HCT116 (cell line): ENCODE measurements around the gene PRR36. TPM values are rescaled to one million over a fixed set of nuclear protein-coding genes. Genes with fewer than 3 reads are reported as not detected.
A peak's percentile ranks its signal among the peaks of the same experiment; 100 is the strongest.

Experiments
- ATAC-seq: fragments of 200-7000 bp; cut with Tn5 transposase; 2 replicates; pipeline ENCODE4 v1.9.1; 2020; ENCODE audit warnings: mild to moderate bottlenecking, moderate library complexity
- BruUV-seq: library from RNA; stranded (reverse); fragments of 400-500 nt; replicated peaks from 2 replicates; lab custom pipeline; 2021; lab: Mats Ljungman, UMichigan
- CTCF ChIA-PET: fragments of 300-600 bp; sonication (Branson Sonifier 250); formaldehyde crosslinking; loops from one replicate; lab custom pipeline; 2021; ENCODE audit warnings: antibody characterized with exemption; lab: Charles Lee
- POLR2A ChIA-PET: fragments of 300-600, 350-600 bp; sonication (Branson Sonifier 250); formaldehyde crosslinking; loops from one replicate; lab custom pipeline; 2021; ENCODE audit warnings: antibody characterized with exemption; lab: Charles Lee
- RAD21 ChIA-PET, 2 experiments: fragments of 300-600 bp; sonication (Branson Sonifier 250); formaldehyde crosslinking; loops; one replicate each; lab custom pipeline; 2023; ENCODE audit warnings: low total read pairs in 2 of 2; ENCODE audit not compliant: uncharacterized antibody in 2 of 2, unreplicated experiment in 2 of 2, low non-redundant PET in 1 of 2; lab: Charles Lee
- DNase-seq: peaks from one replicate; pipeline ENCODE4 v3.0.0-alpha.2; 2010; ENCODE audit warnings: low read depth, low spot score
- H2AFZ ChIP-seq: fragments of 200-600 bp; shearing (Covaris generic), sonication (generic); 2 replicates; pipeline ENCODE4 v1.6.1; 2017; ENCODE audit warnings: low read depth, mixed run types, mixed read lengths, antibody characterized with exemption, low read length; ENCODE audit not compliant: poor library complexity, severe bottlenecking
- H3K27ac ChIP-seq: 2 replicates; pipeline ENCODE4 v1.5.1; 2012; ENCODE audit warnings: low read depth, low read length
- H3K27me3 ChIP-seq: fragments of 200-600 bp; sonication (generic); 2 replicates; pipeline ENCODE4 v1.6.1; 2016; ENCODE audit warnings: mixed run types, low read length, mixed read lengths; ENCODE audit not compliant: insufficient read depth
- H3K36me3 ChIP-seq, 2 experiments: fragments of 200-500 bp in 1 of 2; fragments of 200-600 bp in 1 of 2; sonication (Bioruptor generic) in 1 of 2; sonication (generic) in 1 of 2; 2 replicates each; pipeline versions ENCODE4 v1.5.1 to v1.6.1; 2014 to 2016; ENCODE audit warnings: low read length in 2 of 2, inconsistent platforms in 1 of 2, mixed read lengths in 1 of 2, mixed run types in 1 of 2; ENCODE audit not compliant: insufficient read depth in 2 of 2, control insufficient read depth in 1 of 2
- H3K4me1 ChIP-seq, 2 experiments: fragments of 200-600 bp in 1 of 2; sonication (generic) in 1 of 2; 2 replicates each; pipeline versions ENCODE4 v1.5.1 to v1.6.1; 2012 to 2017; ENCODE audit warnings: low read length in 2 of 2, inconsistent platforms in 1 of 2, mild to moderate bottlenecking in 1 of 2, mixed read lengths in 1 of 2, mixed run types in 1 of 2, moderate library complexity in 1 of 2; ENCODE audit not compliant: insufficient read depth in 2 of 2, control insufficient read depth in 1 of 2
- H3K4me2 ChIP-seq: fragments of 200-600 bp; sonication (generic); 2 replicates; pipeline ENCODE4 v1.6.1; 2017; ENCODE audit warnings: mixed run types, low read length, mixed read lengths
- H3K4me3 ChIP-seq, 2 experiments: fragments of 200-600 bp in 1 of 2; sonication (generic) in 1 of 2; replicated peaks in 1 of 2; 2 replicates each; pipeline ENCODE4 v1.5.1; 2011 to 2016; ENCODE audit warnings: low read length in 2 of 2, control low read depth in 1 of 2, low read depth in 1 of 2, mild to moderate bottlenecking in 1 of 2, mixed read lengths in 1 of 2, mixed run types in 1 of 2
- H3K79me2 ChIP-seq: fragments of 200-600 bp; sonication (generic); 2 replicates; pipeline ENCODE4 v1.6.1; 2017; ENCODE audit warnings: mild to moderate bottlenecking, mixed run types, low read length, moderate library complexity, mixed read lengths; ENCODE audit not compliant: insufficient read depth
- H3K9ac ChIP-seq: fragments of 200-600 bp; sonication (generic); 2 replicates; pipeline ENCODE4 v1.6.1; 2016; ENCODE audit warnings: low read length, mixed read lengths
- H3K9me2 ChIP-seq: fragments of 200-600 bp; sonication (generic), shearing (Covaris generic); 2 replicates; pipeline ENCODE4 v1.6.1; 2017; ENCODE audit warnings: mixed run types, mild to moderate bottlenecking, moderate library complexity; ENCODE audit not compliant: insufficient read depth
- H3K9me3 ChIP-seq, 2 experiments: fragments of 200-500 bp in 1 of 2; fragments of 200-600 bp in 1 of 2; sonication (Bioruptor generic) in 1 of 2; sonication (generic) in 1 of 2; 2 replicates each; pipeline ENCODE4 v1.6.1; 2014 to 2017; ENCODE audit warnings: low read length in 2 of 2, mixed read lengths in 2 of 2, inconsistent platforms in 1 of 2, low read depth in 1 of 2, mild to moderate bottlenecking in 1 of 2, mixed run types in 1 of 2, moderate library complexity in 1 of 2; ENCODE audit not compliant: control insufficient read depth in 1 of 2, insufficient read depth in 1 of 2
- H4K20me1 ChIP-seq: fragments of 200-600 bp; sonication (generic), shearing (Covaris generic); 2 replicates; pipeline ENCODE4 v1.6.1; 2017; ENCODE audit warnings: mixed run types, mild to moderate bottlenecking, moderate library complexity; ENCODE audit not compliant: insufficient read depth
- ATF3 ChIP-seq: IDR thresholded peaks from 2 replicates; pipeline ENCODE4 v1.6.1; 2012
- CEBPB ChIP-seq: IDR thresholded peaks from 2 replicates; pipeline ENCODE4 v1.6.1; 2012; ENCODE audit warnings: low read depth
- CTCF ChIP-seq, 3 experiments: fragments of 200-600 bp in 1 of 3; sonication (generic) in 1 of 3; IDR thresholded peaks in 2 of 3; conservative IDR thresholded peaks in 1 of 3; 2 replicates each; pipeline ENCODE4 v1.5.1; 2012 to 2017; ENCODE audit warnings: low read depth in 2 of 3, low read length in 2 of 3, antibody characterized with exemption in 1 of 3, borderline replicate concordance in 1 of 3, control low read depth in 1 of 3, mild to moderate bottlenecking in 1 of 3, mixed read lengths in 1 of 3, mixed run types in 1 of 3, moderate library complexity in 1 of 3; ENCODE audit not compliant: insufficient read depth in 1 of 3
- EGR1 ChIP-seq: IDR thresholded peaks from 2 replicates; pipeline ENCODE4 v1.6.1; 2012; ENCODE audit warnings: low read depth
- ELF1 ChIP-seq: IDR thresholded peaks from 2 replicates; pipeline ENCODE4 v1.6.1; 2012; ENCODE audit warnings: low read depth, borderline replicate concordance
- MAX ChIP-seq: IDR thresholded peaks from 2 replicates; pipeline ENCODE4 v1.6.1; 2012
- POLR2A ChIP-seq: IDR thresholded peaks from 2 replicates; pipeline ENCODE4 v1.7.0; 2011; ENCODE audit warnings: borderline replicate concordance; ENCODE audit not compliant: insufficient read depth, insufficient read length; ENCODE audit errors: extremely low read depth
- POLR2AphosphoS5 ChIP-seq: IDR thresholded peaks from 2 replicates; pipeline ENCODE4 v1.6.1; 2011; ENCODE audit warnings: mild to moderate bottlenecking, low read depth, low read length, moderate library complexity
- RAD21 ChIP-seq: IDR thresholded peaks from 2 replicates; pipeline ENCODE4 v1.6.1; 2012; ENCODE audit warnings: low read depth, mild to moderate bottlenecking
- SP1 ChIP-seq: IDR thresholded peaks from 2 replicates; pipeline ENCODE4 v1.6.1; 2012; ENCODE audit warnings: low read depth
- TCF7L2 ChIP-seq: IDR thresholded peaks from 2 replicates; pipeline ENCODE4 v1.7.0; 2011; ENCODE audit warnings: borderline replicate concordance, inconsistent platforms; ENCODE audit not compliant: insufficient read depth, insufficient read length; ENCODE audit errors: extremely low read depth
- ZBTB33 ChIP-seq: IDR thresholded peaks from 2 replicates; pipeline ENCODE4 v1.6.1; 2011; ENCODE audit warnings: mild to moderate bottlenecking, low read length, moderate library complexity; ENCODE audit not compliant: insufficient replicate concordance; ENCODE audit errors: extremely low read depth
- ZFX ChIP-seq: fragments of 450-650 bp; IDR thresholded peaks from 2 replicates; pipeline ENCODE4 v1.6.1; 2017
- intact Hi-C: fragments of 100-400 bp; cut with micrococcal nuclease; formaldehyde crosslinking; loops from 2 replicates; pipeline ENCODE4 v1.10.0; 2022
- total RNA-seq: library from RNA; stranded (reverse); gene quantifications from one replicate; pipeline ENCODE4 v1.2.1, GENCODE V29; 2021; ENCODE audit not compliant: unreplicated experiment

The PRR36 gene
- total RNA-seq, 1 experiment from 2014 or later, result 7.5 TPM

- Histone ChIP-seq H3K4me2 (peak overlapping the region; percentile 37), H3K9me3 (no peaks in the 10 kb centered on the region; a peak in 1 of 4 replicates), H3K9ac (0 out of 2 replicates have a peak overlapping the region, but pooled peaks have one; percentile 17), H2AFZ (no peak overlapping the region), H3K79me2 (no peaks in the 10 kb centered on the region; the same call in 1 of the 2 replicates), H3K27me3 (no peaks in the 10 kb centered on the region), H3K4me3 (no peak overlapping the region), H3K27ac (no peak overlapping the region), H3K4me1 (peaks cover 28 to 60% of the 10 kb centered on the region in 2 experiments), H3K36me3 (no peaks in the 10 kb centered on the region), H4K20me1 (no peaks in the 10 kb centered on the region), H3K9me2 (no peaks in the 10 kb centered on the region)
- intact Hi-C loops, result no loop called here
- ChIA-PET CTCF (interaction anchor here (1.1 kb wide), 1 partner anchor 13 kb away, joined by 4 read pairs; no protein-coding TSS in a partner anchor), RAD21 (no interaction called here), POLR2A (no interaction called here)
- no TSS peak for BruUV-seq
- DNase-seq (no peak), ATAC-seq (no peak)
- TF ChIP-seq CEBPB, result no peak
- TF ChIP-seq ATF3, result no peak
- no peak for TF ChIP-seq ELF1
- TF ChIP-seq POLR2AphosphoS5, result no peak
These were observed 34.7 kb downstream of the PRR36 start for GRCh38 chr19:7839476-7839875.

GRCh38 chr19:7833225-7834099, 40.7 kb downstream of the PRR36 start:
- H2AFZ ChIP-seq, result no peak overlapping the region
- CTCF ChIA-PET, result interaction anchor here (1.3 kb wide), 1 partner anchor 20 kb away, joined by 4 read pairs; no protein-coding TSS in a partner anchor
- no TSS peak for BruUV-seq
- H3K4me2 ChIP-seq, result peak overlapping the region; percentile 82
- H3K79me2 ChIP-seq, result no peaks in the 10 kb centered on the region; the same call in 1 of the 2 replicates
- peak overlapping the region; percentile 60 for H3K9ac ChIP-seq
- intact Hi-C loops, result no loop called here
- POLR2A ChIA-PET, result no interaction called here
- peaks cover 60 to 89% of the 10 kb centered on the region in 2 experiments for H3K4me1 ChIP-seq
- TF ChIP-seq CTCF (IDR thresholded peaks at IDR 0.05 in 2 of 3, conservative IDR thresholded peaks at IDR 0.05 in 1 of 3; ENCODE audit: borderline replicate concordance in 1 of 3, insufficient read depth in 1 of 3, low read depth in 2 of 3, low read length in 2 of 3), result no peak
- no peak for TF ChIP-seq EGR1
- TF ChIP-seq POLR2A, result peak; percentile 49
- TF ChIP-seq MAX, result peak; percentile 78
- TF ChIP-seq TCF7L2, result no peak
- no peak for TF ChIP-seq ZBTB33
- peak; percentile 58 for TF ChIP-seq POLR2AphosphoS5
- TF ChIP-seq ELF1, result no peak
- peak; percentile 29 for TF ChIP-seq SP1
- no peak for TF ChIP-seq ZFX
- TF ChIP-seq RAD21, result no peak
- no peaks in the 10 kb centered on the region for H3K36me3 ChIP-seq
- H3K27me3 ChIP-seq, result no peaks in the 10 kb centered on the region
- H3K9me3 ChIP-seq, result no peaks in the 10 kb centered on the region
- H3K27ac ChIP-seq, result peak overlapping the region; percentile 81
- H3K9me2 ChIP-seq, result no peaks in the 10 kb centered on the region
- ATAC-seq (peak; percentile 46), DNase-seq (peak; percentile 93)
- H3K4me3 ChIP-seq, result peak overlapping the region; percentile 4 to 49
- RAD21 ChIA-PET, result no interaction called here
- no peaks in the 10 kb centered on the region for H4K20me1 ChIP-seq
